ENCODE measurements around the gene DLGAP1.
"Not testable (repeated sequence)": the region's sequence is repeated elsewhere in the genome, so short reads cannot be mapped to it uniquely, and the experiment has no call there.

DNA sequence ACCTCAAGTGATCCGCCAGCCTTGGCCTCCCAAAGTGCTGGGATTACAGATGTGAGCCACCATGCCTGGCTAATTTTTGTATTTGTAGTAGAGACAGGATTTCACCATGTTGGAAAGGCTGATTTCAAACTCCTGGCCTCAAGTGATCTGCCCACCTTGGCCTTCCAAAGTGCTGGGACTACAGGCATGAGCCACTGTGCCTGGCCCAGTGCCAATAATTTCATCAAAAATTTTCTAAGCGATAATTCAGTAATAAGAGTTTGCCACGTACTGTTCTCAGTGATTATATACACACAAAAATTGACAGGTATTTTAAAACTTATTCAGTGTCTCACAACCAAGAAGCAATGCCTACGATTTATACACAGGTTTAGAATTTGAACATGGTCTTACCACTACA is 143.2 kb downstream of the DLGAP1 start:
- TF ChIP-seq POLR2A, POLR2AphosphoS5 (IDR thresholded peaks at IDR 0.05): not testable (repeated sequence)

Data from gastroesophageal sphincter (tissue), 2 donors.